ENCODE data around the gene ZNF697.
A peak's percentile ranks its signal among the peaks of the same experiment; 100 is the strongest.
"Not testable (repeated sequence)": the region's sequence is repeated elsewhere in the genome, so short reads cannot be mapped to it uniquely, and the experiment has no call there.

ZNF697 gene

GRCh38 chr1:119631086-119631432, 17.0 kb downstream of the ZNF697 start:
- Mint-ChIP-seq H3K36me3 (no peaks in the 10 kb centered on the region), H3K27me3 (peaks cover 59% of the 10 kb centered on the region), H3K27ac (no peak overlapping the region), H3K4me1 (no peaks in the 10 kb centered on the region), H3K9me3 (no peaks in the 10 kb centered on the region), H3K4me3 (no peak overlapping the region)
- peak; percentile 13 for ATAC-seq

- Mint-ChIP-seq H3K36me3 (no peaks in the 10 kb centered on the region), H3K4me3 (no peak overlapping the region), H3K27me3 (peaks cover 40% of the 10 kb centered on the region), H3K9me3 (peaks cover 3% of the 10 kb centered on the region), H3K27ac (no peak overlapping the region), H3K4me1 (no peaks in the 10 kb centered on the region)
- no peak for ATAC-seq
Observed at GRCh38 chr1:119626841-119627240, 21.2 kb downstream of the ZNF697 start.

- no peak for ATAC-seq
- peaks cover 32% of the 10 kb centered on the region for H3K27me3 Mint-ChIP-seq
- H3K4me1 Mint-ChIP-seq = no peaks in the 10 kb centered on the region
- no peak overlapping the region for H3K27ac Mint-ChIP-seq
- H3K4me3 Mint-ChIP-seq = no peak overlapping the region
- peaks cover 3% of the 10 kb centered on the region for H3K9me3 Mint-ChIP-seq
- H3K36me3 Mint-ChIP-seq = no peaks in the 10 kb centered on the region
Observed at GRCh38 chr1:119626011-119626545, 22.0 kb downstream of the ZNF697 start.

GRCh38 chr1:119623678-119624077, 24.4 kb downstream of the ZNF697 start:
- H3K9me3 Mint-ChIP-seq = peaks cover 3% of the 10 kb centered on the region
- no peak overlapping the region for H3K27ac Mint-ChIP-seq
- H3K4me1 Mint-ChIP-seq = no peaks in the 10 kb centered on the region
- H3K4me3 Mint-ChIP-seq = no peak overlapping the region
- ATAC-seq = peak; percentile 19
- no peaks in the 10 kb centered on the region for H3K36me3 Mint-ChIP-seq
- H3K27me3 Mint-ChIP-seq = peaks cover 16% of the 10 kb centered on the region

- H3K4me3 Mint-ChIP-seq = no peak overlapping the region
- H3K9me3 Mint-ChIP-seq = peaks cover 3% of the 10 kb centered on the region
- H3K27ac Mint-ChIP-seq = no peak overlapping the region
- no peaks in the 10 kb centered on the region for H3K36me3 Mint-ChIP-seq
- H3K27me3 Mint-ChIP-seq = peaks cover 11% of the 10 kb centered on the region
- no peaks in the 10 kb centered on the region for H3K4me1 Mint-ChIP-seq
- peak; percentile 34 for ATAC-seq
Observed at GRCh38 chr1:119623193-119623515, 24.9 kb downstream of the ZNF697 start.

GRCh38 chr1:119622311-119623192, 25.5 kb downstream of the ZNF697 start:
- ATAC-seq = no peak
- H3K9me3 Mint-ChIP-seq = peaks cover 3% of the 10 kb centered on the region

GRCh38 chr1:119621705-119622104, 26.4 kb downstream of the ZNF697 start:
- H3K27ac Mint-ChIP-seq = no peak overlapping the region

More at GRCh38 chr1:119622311-119623192, 25.5 kb downstream of the ZNF697 start:
- H3K36me3 Mint-ChIP-seq = no peaks in the 10 kb centered on the region
- no peaks in the 10 kb centered on the region for H3K4me1 Mint-ChIP-seq
- peaks cover 8% of the 10 kb centered on the region for H3K27me3 Mint-ChIP-seq
- H3K27ac Mint-ChIP-seq = no peak overlapping the region
- no peak overlapping the region for H3K4me3 Mint-ChIP-seq

GRCh38 chr1:119617751-119618691, 30.0 kb downstream of the ZNF697 start:
- Mint-ChIP-seq H3K4me3 (no peak overlapping the region), H3K27me3 (no peaks in the 10 kb centered on the region), H3K9me3 (peaks cover 3% of the 10 kb centered on the region), H3K4me1 (no peaks in the 10 kb centered on the region), H3K27ac (no peak overlapping the region), H3K36me3 (no peaks in the 10 kb centered on the region)
- ATAC-seq = no peak

More at GRCh38 chr1:119621705-119622104, 26.4 kb downstream of the ZNF697 start:
- no peaks in the 10 kb centered on the region for H3K36me3 Mint-ChIP-seq
- peaks cover 8% of the 10 kb centered on the region for H3K27me3 Mint-ChIP-seq
- no peaks in the 10 kb centered on the region for H3K4me1 Mint-ChIP-seq
- H3K9me3 Mint-ChIP-seq = peaks cover 3% of the 10 kb centered on the region
- H3K4me3 Mint-ChIP-seq = no peak overlapping the region
- no peak for ATAC-seq

GRCh38 chr1:119616748-119617147, 31.3 kb downstream of the ZNF697 start:
- H3K27ac Mint-ChIP-seq, H3K4me1 Mint-ChIP-seq, H3K36me3 Mint-ChIP-seq, H3K27me3 Mint-ChIP-seq, H3K4me3 Mint-ChIP-seq, H3K9me3 Mint-ChIP-seq: not testable (repeated sequence)
- ATAC-seq = peak; percentile 41

- H3K36me3 Mint-ChIP-seq, H3K27ac Mint-ChIP-seq, H3K9me3 Mint-ChIP-seq, H3K4me1 Mint-ChIP-seq, H3K4me3 Mint-ChIP-seq, ATAC-seq: not testable (repeated sequence)
- H3K27me3 Mint-ChIP-seq = peaks cover 15% of the 10 kb centered on the region
Observed at GRCh38 chr1:119615100-119615499, 33.0 kb downstream of the ZNF697 start.

GRCh38 chr1:119613769-119614720, 34.0 kb downstream of the ZNF697 start:
- H3K36me3 Mint-ChIP-seq = no peaks in the 10 kb centered on the region
- H3K4me1 Mint-ChIP-seq = no peaks in the 10 kb centered on the region
- H3K4me3 Mint-ChIP-seq = no peak overlapping the region
- no peaks in the 10 kb centered on the region for H3K9me3 Mint-ChIP-seq
- peak; percentile 79 for ATAC-seq
- no peak overlapping the region for H3K27ac Mint-ChIP-seq
- peaks cover 15% of the 10 kb centered on the region for H3K27me3 Mint-ChIP-seq

GRCh38 chr1:119611701-119612113, 36.4 kb downstream of the ZNF697 start:
- no peaks in the 10 kb centered on the region for H3K9me3 Mint-ChIP-seq
- ATAC-seq = no peak
- no peak overlapping the region for H3K27ac Mint-ChIP-seq
- H3K27me3 Mint-ChIP-seq = peaks cover 20% of the 10 kb centered on the region
- no peaks in the 10 kb centered on the region for H3K36me3 Mint-ChIP-seq
- H3K4me3 Mint-ChIP-seq = no peak overlapping the region
- H3K4me1 Mint-ChIP-seq = no peaks in the 10 kb centered on the region

- H3K27ac Mint-ChIP-seq, H3K4me1 Mint-ChIP-seq, H3K36me3 Mint-ChIP-seq: not testable (repeated sequence)
Observed at GRCh38 chr1:119608816-119609215, 39.2 kb downstream of the ZNF697 start.

GRCh38 chr1:119607087-119607807, 40.8 kb downstream of the ZNF697 start:
- not testable (repeated sequence) for H3K27ac Mint-ChIP-seq

More at GRCh38 chr1:119608816-119609215, 39.2 kb downstream of the ZNF697 start:
- not testable (repeated sequence) for ATAC-seq, H3K4me3 Mint-ChIP-seq, H3K9me3 Mint-ChIP-seq
- H3K27me3 Mint-ChIP-seq = peaks cover 45% of the 10 kb centered on the region

More at GRCh38 chr1:119607087-119607807, 40.8 kb downstream of the ZNF697 start:
- H3K27me3 Mint-ChIP-seq = peaks cover 45% of the 10 kb centered on the region
- not testable (repeated sequence) for H3K4me1 Mint-ChIP-seq, H3K36me3 Mint-ChIP-seq, H3K9me3 Mint-ChIP-seq, ATAC-seq, H3K4me3 Mint-ChIP-seq

Data from stimulated activated memory B cell treated with anti-CD40 and anti-IgM and Interleukin-4, amounts not matched to agents 10 μg/mL and 1 μg/mL and 100 μg/mL, for 72 hours (primary cell).